Astrocyte (in vitro differentiated cells and primary cell): ENCODE results near the gene CUTA. TPM values are rescaled to one million over a fixed set of nuclear protein-coding genes. Genes with fewer than 3 reads are reported as not detected.

Source experiments
- DNase-seq: peaks from one replicate; pipeline ENCODE4 v3.0.0-alpha.2; 2010; ENCODE audit warnings: low read depth
- FAIRE-seq: peaks from 2 replicates; lab custom pipeline; 2011; peaks lifted over from hg19 to GRCh38; lab: Jason Lieb, UNC
- H2AFZ ChIP-seq: 2 replicates; pipeline ENCODE4 v1.6.0; 2012; ENCODE audit warnings: low read depth, low read length, inconsistent platforms
- H3K27ac ChIP-seq: 2 replicates; pipeline ENCODE4 v1.5.1; 2011; ENCODE audit warnings: low read depth, low read length, inconsistent platforms
- H3K27me3 ChIP-seq: 2 replicates; pipeline ENCODE4 v1.6.0; 2011; ENCODE audit warnings: low read length, inconsistent platforms; ENCODE audit not compliant: insufficient read depth
- H3K36me3 ChIP-seq: 2 replicates; pipeline ENCODE4 v1.5.1; 2011; ENCODE audit warnings: low read length, inconsistent platforms; ENCODE audit not compliant: insufficient read depth
- H3K4me1 ChIP-seq: 2 replicates; pipeline ENCODE4 v1.5.1; 2011; ENCODE audit warnings: low read length, inconsistent platforms; ENCODE audit not compliant: insufficient read depth
- H3K4me2 ChIP-seq: 2 replicates; pipeline ENCODE4 v1.6.0; 2012; ENCODE audit warnings: low read length, inconsistent platforms
- H3K4me3 ChIP-seq: 2 replicates; pipeline ENCODE4 v1.5.1; 2011; ENCODE audit warnings: low read depth, mild to moderate bottlenecking, low read length, inconsistent platforms; ENCODE audit not compliant: insufficient read depth
- H3K79me2 ChIP-seq: 2 replicates; pipeline ENCODE4 v1.6.0; 2012; ENCODE audit warnings: mild to moderate bottlenecking, low read length, inconsistent platforms; ENCODE audit not compliant: insufficient read depth
- H3K9ac ChIP-seq: 2 replicates; pipeline ENCODE4 v1.6.0; 2012; ENCODE audit warnings: mild to moderate bottlenecking, low read length, inconsistent platforms
- H3K9me3 ChIP-seq: 2 replicates; pipeline ENCODE4 v1.5.1; 2012; ENCODE audit warnings: low read depth, mild to moderate bottlenecking, low read length, inconsistent platforms; ENCODE audit not compliant: insufficient read depth
- H4K20me1 ChIP-seq: 2 replicates; pipeline ENCODE4 v1.6.0; 2012; ENCODE audit warnings: low read length, inconsistent platforms; ENCODE audit not compliant: insufficient read depth
- H3K27ac Mint-ChIP-seq: one replicate; pipeline ENCODE4 v1.8.0; 2021; ENCODE audit warnings: mild to moderate bottlenecking, mixed read lengths; ENCODE audit not compliant: unreplicated experiment
- H3K27me3 Mint-ChIP-seq: one replicate; pipeline ENCODE4 v1.8.0; 2021; ENCODE audit warnings: low read depth, mixed read lengths; ENCODE audit not compliant: unreplicated experiment
- H3K36me3 Mint-ChIP-seq: one replicate; pipeline ENCODE4 v1.8.0; 2021; ENCODE audit warnings: low read depth, mixed read lengths; ENCODE audit not compliant: unreplicated experiment
- H3K4me1 Mint-ChIP-seq: one replicate; pipeline ENCODE4 v1.8.0; 2021; ENCODE audit warnings: low read depth, mixed read lengths; ENCODE audit not compliant: unreplicated experiment
- H3K4me3 Mint-ChIP-seq: one replicate; pipeline ENCODE4 v1.8.0; 2021; ENCODE audit warnings: mild to moderate bottlenecking, moderate library complexity, mixed read lengths; ENCODE audit not compliant: unreplicated experiment
- H3K9me3 Mint-ChIP-seq: one replicate; pipeline ENCODE4 v1.8.0; 2021; ENCODE audit warnings: mild to moderate bottlenecking, mixed read lengths; ENCODE audit not compliant: unreplicated experiment
- EZH2 ChIP-seq: IDR thresholded peaks from 2 replicates; pipeline ENCODE4 v1.6.1; 2012; ENCODE audit warnings: mild to moderate bottlenecking, low read length, inconsistent platforms; ENCODE audit not compliant: insufficient read depth
- total RNA-seq: library from RNA; stranded (reverse); gene quantifications from 2 replicates; pipeline ENCODE4 v1.2.1, GENCODE V29; 2021
- TF ChIP-seq, protein P1 (sequence below): IDR thresholded peaks from 2 replicates; pipeline ENCODE4 v1.5.1; 2011; ENCODE audit warnings: low read depth, mild to moderate bottlenecking, inconsistent platforms, low read length, moderate library complexity; ENCODE audit not compliant: insufficient read depth

Gene CUTA
- total RNA-seq, 1 donor from 2014 or later: 256 TPM

DNA sequence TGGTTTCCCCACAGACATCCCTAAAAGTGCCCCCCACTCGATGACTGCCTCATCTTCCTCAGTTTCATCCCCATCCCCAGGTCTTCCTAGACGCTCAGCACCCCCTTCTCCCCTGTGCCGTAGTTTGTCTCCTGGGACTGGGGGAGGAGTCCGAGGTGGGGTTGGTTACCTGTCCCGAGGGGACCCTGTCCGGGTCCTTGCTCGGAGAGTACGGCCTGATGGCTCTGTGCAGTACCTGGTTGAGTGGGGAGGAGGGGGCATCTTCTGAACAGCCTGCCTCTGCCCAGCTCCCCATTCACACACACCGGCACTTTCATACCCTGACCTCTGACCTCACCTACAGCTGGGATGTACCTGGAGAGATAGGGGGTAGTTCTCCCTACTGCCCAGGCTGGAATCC lies 2.1 kb downstream of the CUTA start:
- H3K9ac ChIP-seq: peak overlapping the region; percentile 93

DNA sequence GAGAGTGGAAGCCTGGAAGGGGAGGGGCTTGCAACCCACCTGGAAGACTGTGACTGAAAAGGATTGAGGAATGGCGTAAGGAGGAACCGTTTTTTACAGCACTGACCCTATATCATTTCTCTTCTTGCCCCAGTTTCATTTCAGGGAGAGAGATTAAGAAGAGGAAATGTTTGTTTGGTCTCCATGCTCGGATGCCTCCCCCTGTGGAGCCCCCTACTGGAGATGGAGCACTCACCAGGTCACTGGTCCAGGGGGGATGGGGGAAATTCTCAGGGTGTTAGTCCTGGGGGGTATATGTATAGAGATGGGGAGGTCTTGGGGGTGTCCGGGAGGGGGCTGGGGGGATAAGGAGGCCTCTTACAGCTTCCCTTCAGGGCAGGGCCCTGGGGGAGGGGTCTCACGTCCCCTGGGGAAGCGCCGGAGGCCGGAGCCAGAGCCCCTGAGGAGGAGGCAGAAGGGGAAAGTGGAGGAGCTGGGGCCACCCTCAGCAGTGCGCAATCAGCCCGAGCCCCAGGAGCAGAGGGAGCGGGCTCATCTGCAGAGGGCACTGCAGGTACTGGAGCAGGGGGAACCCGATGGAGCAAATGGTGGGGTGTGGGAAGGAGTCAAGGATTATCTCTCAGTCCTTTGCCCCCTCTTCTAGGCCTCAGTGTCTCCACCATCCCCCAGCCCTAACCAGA lies 3.2 kb downstream of the CUTA start:
- H3K79me2 ChIP-seq: peaks cover 50% of the 10 kb centered on the region

More for the DNA sequence above, 2.1 kb downstream of the CUTA start:
- H3K79me2 ChIP-seq: peaks cover 50% of the 10 kb centered on the region
- Mint-ChIP-seq H3K36me3 (peaks cover 11% of the 10 kb centered on the region), H3K9me3 (no peaks in the 10 kb centered on the region), H3K27ac (no peak overlapping the region), H3K4me1 (peaks cover 34% of the 10 kb centered on the region), H3K27me3 (no peaks in the 10 kb centered on the region), H3K4me3 (peak overlapping the region; percentile 98)
- no peaks in the 10 kb centered on the region for H3K9me3 ChIP-seq
- H3K27me3 ChIP-seq: no peaks in the 10 kb centered on the region
- H3K4me1 ChIP-seq: peaks cover 32% of the 10 kb centered on the region
- TF ChIP-seq EZH2: no peak
- TF ChIP-seq, protein P1, sequence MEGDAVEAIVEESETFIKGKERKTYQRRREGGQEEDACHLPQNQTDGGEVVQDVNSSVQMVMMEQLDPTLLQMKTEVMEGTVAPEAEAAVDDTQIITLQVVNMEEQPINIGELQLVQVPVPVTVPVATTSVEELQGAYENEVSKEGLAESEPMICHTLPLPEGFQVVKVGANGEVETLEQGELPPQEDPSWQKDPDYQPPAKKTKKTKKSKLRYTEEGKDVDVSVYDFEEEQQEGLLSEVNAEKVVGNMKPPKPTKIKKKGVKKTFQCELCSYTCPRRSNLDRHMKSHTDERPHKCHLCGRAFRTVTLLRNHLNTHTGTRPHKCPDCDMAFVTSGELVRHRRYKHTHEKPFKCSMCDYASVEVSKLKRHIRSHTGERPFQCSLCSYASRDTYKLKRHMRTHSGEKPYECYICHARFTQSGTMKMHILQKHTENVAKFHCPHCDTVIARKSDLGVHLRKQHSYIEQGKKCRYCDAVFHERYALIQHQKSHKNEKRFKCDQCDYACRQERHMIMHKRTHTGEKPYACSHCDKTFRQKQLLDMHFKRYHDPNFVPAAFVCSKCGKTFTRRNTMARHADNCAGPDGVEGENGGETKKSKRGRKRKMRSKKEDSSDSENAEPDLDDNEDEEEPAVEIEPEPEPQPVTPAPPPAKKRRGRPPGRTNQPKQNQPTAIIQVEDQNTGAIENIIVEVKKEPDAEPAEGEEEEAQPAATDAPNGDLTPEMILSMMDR: no peak
- H3K4me3 ChIP-seq: peak overlapping the region; percentile 82
- peak overlapping the region; percentile 97 for H3K4me2 ChIP-seq
- DNase-seq (no peak), FAIRE-seq (no peak)
- H3K27ac ChIP-seq: peak overlapping the region; percentile 98
- no peak overlapping the region for H2AFZ ChIP-seq
- H3K36me3 ChIP-seq: peaks cover 8% of the 10 kb centered on the region
- peaks cover 48% of the 10 kb centered on the region for H4K20me1 ChIP-seq

More for the DNA sequence above, 3.2 kb downstream of the CUTA start:
- Histone ChIP-seq H3K27ac (no peak overlapping the region), H3K27me3 (no peaks in the 10 kb centered on the region), H2AFZ (no peak overlapping the region), H3K4me1 (peaks cover 31% of the 10 kb centered on the region), H3K4me2 (peak overlapping the region; percentile 97), H3K9ac (no peak overlapping the region), H4K20me1 (peaks cover 48% of the 10 kb centered on the region), H3K9me3 (no peaks in the 10 kb centered on the region), H3K4me3 (no peak overlapping the region), H3K36me3 (peaks cover 8% of the 10 kb centered on the region)
- peaks cover 11% of the 10 kb centered on the region for H3K36me3 Mint-ChIP-seq
- peaks cover 33% of the 10 kb centered on the region for H3K4me1 Mint-ChIP-seq
- H3K27me3 Mint-ChIP-seq: no peaks in the 10 kb centered on the region
- peak overlapping the region; percentile 98 for H3K4me3 Mint-ChIP-seq
- DNase-seq: no peak
- no peaks in the 10 kb centered on the region for H3K9me3 Mint-ChIP-seq
- H3K27ac Mint-ChIP-seq: peak overlapping the region; percentile 5
- TF ChIP-seq EZH2: no peak
- TF ChIP-seq, protein P1: peak; percentile 21
- FAIRE-seq: no peak
